SH-SY5Y (cell line): ENCODE measurements around the gene NKX6-2.
A peak's percentile ranks its signal among the peaks of the same experiment; 100 is the strongest.

ENCODE experiments used
- GATA2 ChIP-seq: IDR thresholded peaks from 2 replicates; pipeline ENCODE4 v1.6.1; 2011; ENCODE audit warnings: mild to moderate bottlenecking, low read depth, low read length
- GATA3 ChIP-seq: IDR thresholded peaks from 2 replicates; pipeline ENCODE4 v1.6.1; 2011; ENCODE audit warnings: low read depth, mild to moderate bottlenecking, low read length, moderate library complexity

Gene NKX6-2

GRCh38 chr10:132807621-132808049 lies 21.7 kb upstream of the NKX6-2 start:
- TF ChIP-seq GATA2 (no peak), GATA3 (no peak)

DNA sequence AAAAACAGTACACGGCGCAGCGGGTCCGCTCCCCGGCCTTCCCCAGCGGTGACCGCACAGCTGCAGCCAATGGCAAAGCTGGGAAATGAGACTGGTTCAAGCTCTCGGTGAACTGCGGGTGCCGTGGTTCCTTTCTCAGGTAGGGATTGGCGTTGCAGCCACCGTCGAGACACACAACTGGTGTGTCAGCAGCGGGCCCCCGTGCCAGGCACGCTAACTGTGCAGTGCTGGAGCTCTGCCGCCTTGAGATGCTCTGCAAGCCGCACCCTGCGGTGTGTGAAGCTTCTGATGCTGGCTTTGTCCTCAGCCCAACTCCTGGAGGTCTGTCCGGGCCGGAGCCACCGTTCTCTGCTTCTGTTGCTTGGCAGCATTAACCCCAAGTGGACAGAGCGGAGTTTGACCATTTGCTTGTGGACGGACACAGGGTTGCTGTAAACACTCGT lies 20.6 kb upstream of the NKX6-2 start:
- TF ChIP-seq GATA3 (no peak), GATA2 (no peak)

DNA sequence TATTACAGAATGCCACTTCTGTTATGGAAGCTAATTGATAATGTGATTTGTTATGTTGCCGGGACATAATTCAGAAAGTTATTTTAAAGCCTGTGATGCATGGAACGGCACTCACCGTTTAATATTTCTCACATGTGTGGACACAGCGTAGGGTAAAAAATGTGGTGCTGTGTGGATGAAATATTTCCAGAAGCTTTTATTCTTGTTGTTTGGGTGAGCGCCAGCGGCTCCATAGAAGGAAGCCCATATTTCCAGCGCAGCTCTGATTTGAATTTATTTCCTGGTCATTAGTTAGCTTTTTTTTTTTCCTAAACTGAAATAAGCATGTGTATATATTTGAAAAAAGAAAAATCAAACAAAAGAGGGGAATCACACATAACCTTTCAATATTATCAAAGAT lies 20.2 kb upstream of the NKX6-2 start:
- no peak for TF ChIP-seq GATA2
- TF ChIP-seq GATA3, result no peak

DNA sequence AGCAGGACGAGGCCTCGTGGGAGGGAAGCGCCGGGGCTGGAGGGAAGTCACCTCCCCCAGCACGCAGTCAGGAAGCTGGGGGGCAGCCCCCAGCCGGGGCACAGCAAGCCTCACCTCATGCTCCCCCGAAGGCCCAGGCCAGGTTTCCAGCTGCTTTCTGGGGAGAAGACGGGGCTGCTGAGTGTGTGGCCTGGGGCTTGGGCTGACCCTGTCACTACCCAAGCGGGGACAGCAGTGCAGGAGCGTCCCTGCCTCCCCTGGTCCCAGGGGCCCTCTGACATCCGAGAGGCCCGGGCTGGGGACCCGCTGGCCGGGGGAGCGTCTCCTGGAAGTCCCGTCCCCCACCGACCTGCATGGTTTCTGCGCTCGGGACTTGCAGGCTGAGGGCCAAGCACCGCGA lies 19.7 kb upstream of the NKX6-2 start:
- no peak for TF ChIP-seq GATA3
- no peak for TF ChIP-seq GATA2

GRCh38 chr10:132804785-132805426 lies 19.0 kb upstream of the NKX6-2 start:
- TF ChIP-seq GATA2 (no peak), GATA3 (no peak)

- TF ChIP-seq GATA3 (no peak), GATA2 (no peak)
Measured at GRCh38 chr10:132804287-132804686, 18.3 kb upstream of the NKX6-2 start.

GRCh38 chr10:132803416-132804210 lies 17.7 kb upstream of the NKX6-2 start:
- TF ChIP-seq GATA3, result no peak
- no peak for TF ChIP-seq GATA2

- no peak for TF ChIP-seq GATA3
Measured at GRCh38 chr10:132802694-132803320, 16.9 kb upstream of the NKX6-2 start.

DNA sequence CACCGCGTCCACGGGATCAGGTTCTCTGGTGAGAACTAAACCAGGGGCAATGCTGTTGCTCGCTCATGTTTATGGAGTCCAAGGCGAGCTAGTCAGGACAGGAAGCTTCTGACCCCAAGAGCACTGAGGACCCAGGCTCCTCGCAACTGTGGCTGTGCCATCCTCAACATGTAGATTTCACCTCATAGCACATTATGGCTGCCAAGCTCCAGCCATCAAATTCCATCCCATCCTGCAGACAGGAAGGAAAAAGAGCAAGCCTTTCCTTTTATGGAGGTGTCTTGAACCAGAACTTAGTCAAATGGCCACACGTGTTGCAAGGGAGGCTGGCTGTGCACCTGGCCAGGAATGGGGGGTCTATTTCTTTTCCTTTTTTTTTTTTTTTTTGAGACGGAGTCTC lies 16.1 kb upstream of the NKX6-2 start:
- TF ChIP-seq GATA3, result no peak
- TF ChIP-seq GATA2, result no peak

GRCh38 chr10:132799865-132800264 lies 13.9 kb upstream of the NKX6-2 start:
- TF ChIP-seq GATA2 (no peak), GATA3 (no peak)

- TF ChIP-seq GATA2 (no peak), GATA3 (no peak)
Measured at GRCh38 chr10:132798876-132799275, 12.9 kb upstream of the NKX6-2 start.

DNA sequence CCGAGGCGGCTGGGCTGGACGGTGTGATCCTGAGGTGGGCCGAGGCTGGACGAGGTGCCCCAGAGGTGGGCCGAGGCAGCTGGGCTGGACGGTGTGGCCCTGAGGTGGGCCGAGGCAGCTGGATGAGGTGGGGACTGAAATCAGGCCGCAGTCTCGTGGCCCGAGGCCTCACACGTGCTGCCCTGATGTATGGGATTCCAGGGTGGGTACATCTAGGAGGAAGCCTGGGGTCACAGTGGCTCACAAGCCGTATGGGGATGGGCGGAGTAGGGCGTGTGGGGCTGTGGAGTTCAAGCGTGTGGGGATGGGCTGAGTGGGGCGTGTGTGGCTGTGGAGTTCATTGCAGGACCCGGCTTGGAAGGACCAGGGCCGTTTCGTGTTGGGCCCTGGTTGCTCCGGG lies 12.5 kb upstream of the NKX6-2 start:
- no peak for TF ChIP-seq GATA3
- no peak for TF ChIP-seq GATA2

- no peak for TF ChIP-seq GATA2
- no peak for TF ChIP-seq GATA3
Measured at GRCh38 chr10:132796846-132797245, 10.9 kb upstream of the NKX6-2 start.

DNA sequence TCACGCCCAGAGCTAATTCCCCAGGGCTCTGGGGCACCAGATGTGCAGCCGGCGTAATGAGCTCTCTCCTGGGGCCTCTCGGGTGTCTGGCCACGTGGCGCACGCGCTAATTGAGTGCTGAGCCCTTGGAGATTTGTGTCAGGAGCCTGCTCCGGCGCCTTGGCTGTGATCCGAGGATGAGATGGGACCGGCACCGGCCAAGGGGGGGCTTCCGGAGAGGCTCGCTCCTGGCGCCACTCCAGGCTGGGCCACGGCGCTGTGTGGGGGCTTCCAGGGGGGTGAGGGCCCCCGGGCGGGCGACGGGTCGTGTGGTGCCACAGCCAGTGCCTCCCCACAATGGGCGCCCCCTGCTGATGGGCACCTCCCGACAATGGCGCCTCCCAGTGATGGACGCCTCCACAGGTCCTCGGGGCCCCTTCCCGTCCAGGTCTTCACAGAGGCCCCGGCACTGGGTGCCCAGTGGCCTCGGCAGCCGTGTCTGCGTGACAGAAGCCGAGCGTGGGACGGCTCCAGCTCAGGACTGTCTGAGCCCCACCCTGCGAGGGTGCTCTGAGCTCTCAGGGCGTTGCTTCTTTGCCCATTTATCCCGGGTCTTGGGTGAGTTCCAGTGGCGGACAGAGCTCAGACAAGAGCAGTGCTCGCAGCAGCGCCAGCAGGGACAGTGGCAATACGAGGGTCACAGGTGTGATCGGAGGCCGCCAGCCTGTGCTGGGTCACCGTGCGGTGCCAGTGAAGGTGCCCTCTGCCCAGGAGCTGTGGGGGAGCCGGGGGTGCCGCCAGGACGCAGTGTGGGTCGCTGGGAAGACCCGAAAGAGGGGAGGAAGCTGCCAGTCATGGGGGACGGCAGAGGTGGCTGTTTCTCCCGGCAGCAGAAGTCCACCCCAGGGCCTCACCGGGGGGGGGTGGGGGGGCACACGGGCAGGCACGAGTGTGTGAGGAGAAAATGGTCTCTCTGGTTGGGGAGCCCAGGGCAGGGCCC lies 8.2 kb upstream of the NKX6-2 start:
- 0 out of 2 replicates have a peak, but pooled peaks have one; percentile 26 for TF ChIP-seq GATA2
- no peak for TF ChIP-seq GATA3
